HepG2 (cell line): ENCODE data around the gene FBXO44. TPM values are rescaled to one million over a fixed set of nuclear protein-coding genes. Genes with fewer than 3 reads are reported as not detected.

Experiments used
- ATAC-seq: fragments of 200-7000 bp; cut with Tn5 transposase; 3 replicates; pipeline ENCODE4 v1.9.1; 2020; ENCODE audit warnings: mild to moderate bottlenecking, moderate library complexity
- BruUV-seq: library from RNA; stranded (reverse); fragments of 400-500 nt; replicated peaks from 2 replicates; lab custom pipeline; 2021; lab: Mats Ljungman, UMichigan
- CTCF ChIA-PET: fragments of 300-600 bp; formaldehyde crosslinking; extraction: SDS; loops from one replicate; lab custom pipeline; 2021; ENCODE audit warnings: low total read pairs, inconsistent platforms, low intra/inter-chr PET ratio; lab: Yijun Ruan, JAX
- POLR2A ChIA-PET: fragments of 350-600 bp; sonication (Branson Sonifier 250); formaldehyde crosslinking; loops from one replicate; lab custom pipeline; 2020; ENCODE audit warnings: antibody characterized with exemption, inconsistent platforms; lab: Yijun Ruan, JAX
- DNase-seq: peaks from one replicate; pipeline ENCODE4 v3.0.0-alpha.2; 2015; ENCODE audit warnings: low spot score
- FAIRE-seq: peaks from 3 replicates; lab custom pipeline; 2011; peaks lifted over from hg19 to GRCh38; lab: Jason Lieb, UNC
- H2AFZ ChIP-seq: one replicate; pipeline ENCODE4 v1.6.1; 2011; ENCODE audit warnings: low read length, inconsistent platforms
- H3K27ac ChIP-seq: fragments of 300-600 bp; 3 replicates; pipeline ENCODE4 v1.8.0; 2011; ENCODE audit warnings: mixed run types, mild to moderate bottlenecking, mixed read lengths, low read length, inconsistent platforms; ENCODE audit not compliant: insufficient read depth; ENCODE audit errors: extremely low read length
- H3K27me3 ChIP-seq, 2 experiments: fragments of 200-600 bp in 1 of 2; 2 replicates in 1 of 2; 3 replicates in 1 of 2; pipeline versions ENCODE4 v1.6.0 to v1.8.0; 2011; ENCODE audit warnings: low read length in 2 of 2, mild to moderate bottlenecking in 2 of 2, moderate library complexity in 2 of 2, inconsistent platforms in 1 of 2; ENCODE audit not compliant: insufficient read depth in 2 of 2, control insufficient read depth in 1 of 2
- H3K36me3 ChIP-seq, 2 experiments: fragments of 200-600 bp in 1 of 2; replicated peaks in 1 of 2; 2 replicates in 1 of 2; 3 replicates in 1 of 2; pipeline versions ENCODE4 v1.5.1 to v1.8.0; 2011; ENCODE audit warnings: low read length in 2 of 2, inconsistent platforms in 1 of 2; ENCODE audit not compliant: insufficient read depth in 2 of 2, control insufficient read depth in 1 of 2
- H3K4me1 ChIP-seq: 2 replicates; pipeline ENCODE4 v1.5.1; 2012; ENCODE audit warnings: low read length, inconsistent platforms; ENCODE audit not compliant: insufficient read depth
- H3K4me2 ChIP-seq: 2 replicates; pipeline ENCODE4 v1.6.0; 2011; ENCODE audit warnings: low read depth, low read length, inconsistent platforms
- H3K4me3 ChIP-seq, 3 experiments: fragments of 200-600 bp in 1 of 3; sonication (generic), shearing (Covaris generic) in 1 of 3; replicated peaks in 1 of 3; 2 replicates each; pipeline ENCODE4 v1.5.1; 2011 to 2016; ENCODE audit warnings: low read length in 3 of 3, inconsistent platforms in 2 of 3, low read depth in 2 of 3, mild to moderate bottlenecking in 2 of 3, control low read depth in 1 of 3, mixed read lengths in 1 of 3; ENCODE audit not compliant: insufficient read depth in 1 of 3
- H3K79me2 ChIP-seq: one replicate; pipeline ENCODE4 v1.6.1; 2011; ENCODE audit warnings: low read length, inconsistent platforms; ENCODE audit not compliant: insufficient read depth
- H3K9ac ChIP-seq: 2 replicates; pipeline ENCODE4 v1.6.0; 2011; ENCODE audit warnings: mild to moderate bottlenecking, low read depth, low read length, inconsistent platforms; ENCODE audit not compliant: insufficient read depth
- H3K9me3 ChIP-seq: 2 replicates; pipeline ENCODE4 v1.5.1; 2012; ENCODE audit warnings: mild to moderate bottlenecking, low read length
- H4K20me1 ChIP-seq: 2 replicates; pipeline ENCODE4 v1.6.0; 2011; ENCODE audit warnings: inconsistent platforms, mild to moderate bottlenecking, low read length, moderate library complexity; ENCODE audit not compliant: insufficient read depth
- CEBPG ChIP-seq: IDR thresholded peaks from 2 replicates; pipeline ENCODE4 v1.6.1; 2016
- CREBL2 ChIP-seq: sonication (generic); formaldehyde crosslinking; IDR thresholded peaks from 2 replicates; pipeline ENCODE4 v1.8.1; 2023; ENCODE audit warnings: missing genetic modification reagents, mild to moderate bottlenecking, borderline replicate concordance
- FOXM1 ChIP-seq: sonication (generic); formaldehyde crosslinking; IDR thresholded peaks from 2 replicates; pipeline ENCODE4 v1.5.0; 2020; ENCODE audit warnings: missing genetic modification reagents
- GZF1 ChIP-seq: sonication (generic); formaldehyde crosslinking; IDR thresholded peaks from 2 replicates; pipeline ENCODE4 v1.5.1; 2020; ENCODE audit warnings: mild to moderate bottlenecking, missing genetic modification reagents
- HBP1 ChIP-seq: IDR thresholded peaks from 2 replicates; pipeline ENCODE4 v1.6.1; 2016; ENCODE audit warnings: low read depth, control low read depth
- MLXIP ChIP-seq: sonication (generic); formaldehyde crosslinking; IDR thresholded peaks from 2 replicates; pipeline ENCODE4 v1.9.0; 2021; ENCODE audit warnings: missing genetic modification reagents, borderline replicate concordance
- NRL ChIP-seq: sonication (generic); formaldehyde crosslinking; IDR thresholded peaks from 2 replicates; pipeline ENCODE4 v1.5.0; 2020; ENCODE audit warnings: missing genetic modification reagents, mild to moderate bottlenecking, moderate library complexity, borderline replicate concordance
- SP4 ChIP-seq: sonication (generic); formaldehyde crosslinking; IDR thresholded peaks from 2 replicates; pipeline ENCODE4 v1.8.1; 2023; ENCODE audit warnings: mild to moderate bottlenecking, missing genetic modification reagents
- ZBTB3 ChIP-seq: sonication (generic); formaldehyde crosslinking; IDR thresholded peaks from 2 replicates; pipeline ENCODE4 v1.4.0; 2020; ENCODE audit warnings: low read depth, mild to moderate bottlenecking, moderate library complexity, missing genetic modification reagents, borderline replicate concordance
- ZBTB49 ChIP-seq: sonication (generic); formaldehyde crosslinking; IDR thresholded peaks from 2 replicates; pipeline ENCODE4 v1.4.0; 2020; ENCODE audit warnings: missing genetic modification reagents, borderline replicate concordance
- ZFX ChIP-seq: sonication (generic); formaldehyde crosslinking; IDR thresholded peaks from 2 replicates; pipeline ENCODE4 v1.4.0; 2020; ENCODE audit warnings: mild to moderate bottlenecking, low read depth, missing genetic modification reagents, moderate library complexity
- ZNF530 ChIP-seq: sonication (generic); formaldehyde crosslinking; IDR thresholded peaks from 2 replicates; pipeline ENCODE4 v1.5.0; 2020; ENCODE audit warnings: low read depth, mild to moderate bottlenecking, missing genetic modification reagents
- ZNF670 ChIP-seq: sonication (generic); formaldehyde crosslinking; IDR thresholded peaks from 2 replicates; pipeline ENCODE4 v1.8.0; 2022; ENCODE audit warnings: mild to moderate bottlenecking, missing genetic modification reagents, borderline replicate concordance
- ZNF781 ChIP-seq: sonication (generic); formaldehyde crosslinking; IDR thresholded peaks from 2 replicates; pipeline ENCODE4 v1.5.1; 2020; ENCODE audit warnings: borderline replicate concordance, mild to moderate bottlenecking, missing genetic modification reagents; ENCODE audit errors: not compliant biosample characterization
- ZNF788 ChIP-seq: sonication (generic); formaldehyde crosslinking; IDR thresholded peaks from 2 replicates; pipeline ENCODE4 v1.5.0; 2020; ENCODE audit warnings: mild to moderate bottlenecking, missing genetic modification reagents, borderline replicate concordance
- WGBS: methylation state at CpG from one replicate; pipeline ENCODE4 v1.1.6; 2017; ENCODE audit warnings: low lambda C conversion rate; 5-methylcytosine and 5-hydroxymethylcytosine counted together
- in situ Hi-C: cut with HindIII; loops from 2 replicates; pipeline ENCODE4 v1.10.0; 2017; ENCODE audit warnings: low pct_unique_long_range_greater_than_20kb; ENCODE audit not compliant: extremely low pct_ligation_motif_present
- intact Hi-C: fragments of 100-400 bp; cut with micrococcal nuclease; formaldehyde crosslinking; loops from one replicate; pipeline ENCODE4 v1.10.0; 2022; ENCODE audit not compliant: unreplicated experiment
- polyA plus RNA-seq, 8 experiments: library from polyadenylated mRNA; depleted of rRNA in 3 of 8; stranded (reverse) in 7 of 8; unstranded in 1 of 8; fragments of >200 nt; fragmentation: Illumina TruSeq in 4 of 8; extraction: Trizol in 4 of 8; gene quantifications; 2 replicates each; pipeline versions ENCODE4 v1.2.1 to v1.2.3, GENCODE V29; 2011 to 2016; ENCODE audit warnings: low read depth in 4 of 8, missing spikeins in 1 of 8, mixed read lengths in 1 of 8; ENCODE audit not compliant: insufficient read depth in 1 of 8
- total RNA-seq, 5 experiments: library from RNA; depleted of rRNA; stranded (reverse); fragments of >200 nt; fragmentation: Illumina TruSeq; extraction: Trizol; gene quantifications; 2 replicates each; pipeline ENCODE4 v1.2.3, GENCODE V29; 2016; ENCODE audit warnings: low read depth in 1 of 5

Gene FBXO44
- total and polyA plus RNA-seq, 2 of the 13 experiments (the other 11 are each of a cell fraction or from before 2014, with no cell fraction given), result 22.4 to 27.9 TPM

- Histone ChIP-seq H3K27ac (no peak overlapping the region), H2AFZ (no peak overlapping the region), H3K4me3 (no peak overlapping the region), H4K20me1 (no peaks in the 10 kb centered on the region), H3K27me3 (no peaks in the 10 kb centered on the region), H3K9me3 (no peaks in the 10 kb centered on the region), H3K9ac (no peak overlapping the region), H3K36me3 (peaks cover 11 to 40% of the 10 kb centered on the region in 2 experiments), H3K4me1 (peaks cover 41% of the 10 kb centered on the region), H3K79me2 (no peaks in the 10 kb centered on the region), H3K4me2 (no peak overlapping the region)
- DNase-seq (no peak), ATAC-seq (no peak), FAIRE-seq (no peak)
- no TSS peak for BruUV-seq
- ChIA-PET POLR2A (no interaction called here), CTCF (no interaction called here)
- WGBS, result 97% methylated on average over 5 of the region's 10 CpGs
- in situ Hi-C loops, result no loop called here
- intact Hi-C loops, result no loop called here
- no peak for TF ChIP-seq ZNF670
- no peak for TF ChIP-seq ZNF530 (CRISPR knock-in tag)
- TF ChIP-seq HBP1, result no peak
- no peak for TF ChIP-seq ZNF781
- no peak for TF ChIP-seq ZFX (CRISPR knock-in tag)
- no peak for TF ChIP-seq CEBPG (CRISPR knock-in tag)
- no peak for TF ChIP-seq ZBTB49 (CRISPR knock-in tag)
- TF ChIP-seq ZNF788 (CRISPR knock-in tag), result no peak
- TF ChIP-seq GZF1 (CRISPR knock-in tag), result no peak
- no peak for TF ChIP-seq ZBTB3 (CRISPR knock-in tag)
- TF ChIP-seq CREBL2 (CRISPR knock-in tag), result no peak
- no peak for TF ChIP-seq SP4 (CRISPR knock-in tag)
- TF ChIP-seq FOXM1 (CRISPR knock-in tag), result no peak
- no peak for TF ChIP-seq MLXIP (CRISPR knock-in tag)
- no peak for TF ChIP-seq NRL (CRISPR knock-in tag)
Measured at GRCh38 chr1:11675325-11675724, 20.6 kb downstream of the FBXO44 start.
